ENCODE measurements around the gene SDR39U1.

DNA sequence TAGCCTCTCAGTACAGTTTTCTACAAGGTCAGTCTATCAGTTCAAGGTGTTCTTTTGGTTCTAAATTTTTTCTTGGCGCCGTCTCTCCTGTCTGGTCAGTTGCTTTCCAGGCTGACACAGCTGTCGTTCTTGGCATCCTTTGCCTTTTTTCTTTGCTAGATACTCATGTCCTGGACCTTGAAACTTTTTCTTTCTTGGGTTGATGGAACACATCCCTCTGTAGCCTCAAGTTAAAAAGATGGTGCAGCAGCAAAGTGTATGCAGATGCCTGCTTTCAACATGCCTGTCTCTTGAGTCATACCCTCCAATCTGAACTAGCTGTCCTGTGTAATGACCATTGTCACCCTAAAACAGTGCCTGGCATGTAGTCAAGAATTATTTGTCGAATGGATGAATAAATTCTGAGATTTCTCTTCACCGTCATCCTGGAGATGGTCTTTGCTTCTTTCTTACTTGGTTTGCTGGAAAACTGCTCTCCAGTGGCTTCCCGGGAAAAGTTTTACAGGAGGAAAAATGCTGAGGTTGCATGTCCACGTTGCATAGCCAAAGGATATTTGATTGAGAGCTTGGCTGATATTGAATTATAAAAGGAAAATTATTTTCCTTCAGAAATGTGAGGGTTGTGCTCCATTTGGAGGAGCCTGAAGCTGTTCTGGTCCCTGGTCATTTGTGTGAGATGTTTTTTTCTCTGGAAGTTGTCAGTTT lies 39.1 kb downstream of the SDR39U1 start:
- TF ChIP-seq POLR2AphosphoS5 (IDR thresholded peaks at IDR 0.05; ENCODE audit: borderline replicate concordance, low read depth, low read length) = no peak
- no peak for TF ChIP-seq EZH2 (IDR thresholded peaks at IDR 0.05)
